Measurements from ENCODE around the gene RAB6A.
"Not testable (repeated sequence)": the region's sequence is repeated elsewhere in the genome, so short reads cannot be mapped to it uniquely, and the experiment has no call there.

RAB6A gene

GRCh38 chr11:73761403-73761945, 600 bp upstream of the RAB6A start:
- no peak for DNase-seq

- no peak for DNase-seq
These were observed 667 bp downstream of the RAB6A start for GRCh38 chr11:73760135-73760678.

GRCh38 chr11:73759610-73760134, 1.2 kb downstream of the RAB6A start:
- DNase-seq: peak; percentile 34

GRCh38 chr11:73758451-73758850, 2.4 kb downstream of the RAB6A start:
- DNase-seq: no peak

- no peak for DNase-seq
These were observed 3.3 kb downstream of the RAB6A start for GRCh38 chr11:73757598-73757997.

GRCh38 chr11:73755670-73756069, 5.2 kb downstream of the RAB6A start:
- no peak for DNase-seq

GRCh38 chr11:73753938-73754337, 6.9 kb downstream of the RAB6A start:
- no peak for DNase-seq

- no peak for DNase-seq
These were observed 8.0 kb downstream of the RAB6A start for GRCh38 chr11:73752903-73753302.

- DNase-seq: no peak
These were observed 8.5 kb downstream of the RAB6A start for GRCh38 chr11:73752216-73752867.

GRCh38 chr11:73750862-73751261, 10.0 kb downstream of the RAB6A start:
- DNase-seq: not testable (repeated sequence)

- no peak for DNase-seq
These were observed 10.6 kb downstream of the RAB6A start for GRCh38 chr11:73750228-73750627.

- DNase-seq: no peak
These were observed 11.8 kb downstream of the RAB6A start for GRCh38 chr11:73749118-73749517.

- no peak for DNase-seq
These were observed 12.6 kb downstream of the RAB6A start for GRCh38 chr11:73748300-73748699.

GRCh38 chr11:73747762-73748161, 13.1 kb downstream of the RAB6A start:
- no peak for DNase-seq

GRCh38 chr11:73746701-73747100, 14.2 kb downstream of the RAB6A start:
- no peak for DNase-seq

GRCh38 chr11:73743045-73743444, 17.8 kb downstream of the RAB6A start:
- DNase-seq: no peak

GRCh38 chr11:73735959-73736358, 24.9 kb downstream of the RAB6A start:
- DNase-seq: not testable (repeated sequence)

GRCh38 chr11:73734993-73735392, 25.9 kb downstream of the RAB6A start:
- no peak for DNase-seq

- not testable (repeated sequence) for DNase-seq
These were observed 26.9 kb downstream of the RAB6A start for GRCh38 chr11:73734011-73734410.

GRCh38 chr11:73732936-73733335, 27.9 kb downstream of the RAB6A start:
- DNase-seq: not testable (repeated sequence)

- no peak for DNase-seq
These were observed 31.2 kb downstream of the RAB6A start for GRCh38 chr11:73729594-73730206.

GRCh38 chr11:73728000-73728399, 32.9 kb downstream of the RAB6A start:
- no peak for DNase-seq

- DNase-seq: no peak
These were observed 34.0 kb downstream of the RAB6A start for GRCh38 chr11:73726825-73727224.

- no peak for DNase-seq
These were observed 43.7 kb downstream of the RAB6A start for GRCh38 chr11:73717136-73717535.
